SW480 (cell line): Measurements from ENCODE around the gene RICTOR.

Experiments
- DNase-seq: peaks from one replicate; pipeline ENCODE4 v3.0.0-alpha.2; 2016; ENCODE audit warnings: low spot score

RICTOR gene

DNA sequence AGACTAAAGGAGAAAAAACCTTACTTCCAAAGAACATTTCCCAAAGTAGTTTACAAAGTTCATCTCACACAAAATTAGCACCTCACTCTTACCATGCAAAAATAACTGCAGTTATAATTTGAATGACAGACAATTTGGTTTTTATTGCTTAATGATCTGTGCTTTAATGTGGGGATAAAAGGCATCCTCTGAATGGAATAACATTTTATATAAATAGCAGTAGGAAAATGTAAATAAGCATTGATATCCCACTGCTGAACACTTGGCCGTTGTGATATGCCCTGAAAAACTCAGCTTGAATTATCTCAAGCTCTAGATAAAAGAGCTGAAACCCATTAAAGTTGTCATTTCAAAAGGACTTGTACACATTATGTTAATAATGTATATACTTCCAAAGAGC is 135.2 kb downstream of the RICTOR start:
- DNase-seq: no peak

DNA sequence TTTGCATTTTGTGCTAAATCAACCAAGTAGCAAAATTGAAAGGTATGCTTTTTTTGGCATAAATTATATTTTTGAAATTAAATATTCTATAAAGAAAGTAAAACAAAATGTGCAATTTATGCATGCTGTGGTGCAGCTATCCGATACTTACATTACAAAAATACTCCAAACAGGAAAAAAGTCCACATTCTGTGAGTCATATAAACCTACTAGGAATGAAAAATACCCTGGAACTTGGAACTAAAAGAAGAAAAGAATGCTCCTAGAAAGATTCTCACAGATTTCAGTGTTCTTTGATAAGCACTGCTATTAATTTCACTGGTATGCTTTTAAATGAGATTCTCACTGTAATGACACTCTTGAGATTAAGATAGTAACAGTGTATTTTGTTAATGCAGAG is 135.8 kb downstream of the RICTOR start:
- no peak for DNase-seq

DNA sequence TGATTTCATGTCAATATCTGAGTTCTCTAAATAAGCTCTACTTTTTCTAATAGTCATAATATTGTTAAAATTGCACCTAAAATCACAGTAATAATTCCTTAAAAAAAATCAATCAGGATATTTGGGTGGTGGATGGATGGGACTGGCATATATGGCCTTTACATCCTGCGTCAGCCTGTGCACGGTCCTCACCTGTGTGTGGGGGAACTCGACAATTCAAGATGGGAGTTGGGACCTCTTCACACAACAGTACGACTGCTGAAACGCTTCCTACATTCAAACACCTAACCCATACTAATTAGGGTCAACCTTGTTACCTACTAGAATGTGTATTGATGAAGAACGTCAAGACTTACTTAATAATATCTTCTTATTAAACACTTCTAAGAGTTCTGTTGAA is 137.9 kb downstream of the RICTOR start:
- no peak for DNase-seq

DNA sequence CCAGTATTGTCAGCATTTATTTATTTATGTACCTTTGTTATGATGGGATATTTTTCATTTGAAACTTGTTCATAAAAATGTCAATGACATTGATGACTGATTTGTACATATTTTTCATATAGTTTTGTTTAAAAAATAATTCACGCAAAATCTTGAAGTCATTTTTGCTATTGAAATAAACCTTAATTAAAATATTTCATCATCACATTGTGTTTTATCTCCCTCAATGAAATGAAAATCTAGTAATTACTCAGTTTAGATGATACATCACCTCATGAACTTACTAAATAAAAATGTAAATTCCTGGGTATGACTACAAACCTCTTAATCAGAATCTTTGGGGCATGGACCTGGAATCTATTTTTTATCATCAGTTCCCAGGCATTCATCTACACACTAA is 138.8 kb downstream of the RICTOR start:
- DNase-seq: no peak

DNA sequence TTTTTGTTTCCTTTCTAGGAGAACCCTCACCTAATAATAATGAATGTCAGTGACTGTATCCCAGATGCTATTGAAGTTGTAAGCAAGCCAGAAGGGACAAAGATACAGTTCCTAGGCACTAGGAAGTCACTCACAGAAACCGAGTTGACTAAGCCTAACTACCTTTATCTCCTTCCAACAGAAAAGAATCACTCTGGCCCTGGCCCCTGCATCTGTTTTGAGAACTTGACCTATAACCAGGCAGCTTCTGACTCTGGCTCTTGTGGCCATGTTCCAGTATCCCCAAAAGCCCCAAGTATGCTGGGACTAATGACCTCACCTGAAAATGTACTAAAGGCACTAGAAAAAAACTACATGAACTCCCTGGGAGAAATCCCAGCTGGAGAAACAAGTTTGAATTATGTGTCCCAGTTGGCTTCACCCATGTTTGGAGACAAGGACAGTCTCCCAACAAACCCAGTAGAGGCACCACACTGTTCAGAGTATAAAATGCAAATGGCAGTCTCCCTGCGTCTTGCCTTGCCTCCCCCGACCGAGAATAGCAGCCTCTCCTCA is 141.3 kb downstream of the RICTOR start:
- DNase-seq: no peak

DNA sequence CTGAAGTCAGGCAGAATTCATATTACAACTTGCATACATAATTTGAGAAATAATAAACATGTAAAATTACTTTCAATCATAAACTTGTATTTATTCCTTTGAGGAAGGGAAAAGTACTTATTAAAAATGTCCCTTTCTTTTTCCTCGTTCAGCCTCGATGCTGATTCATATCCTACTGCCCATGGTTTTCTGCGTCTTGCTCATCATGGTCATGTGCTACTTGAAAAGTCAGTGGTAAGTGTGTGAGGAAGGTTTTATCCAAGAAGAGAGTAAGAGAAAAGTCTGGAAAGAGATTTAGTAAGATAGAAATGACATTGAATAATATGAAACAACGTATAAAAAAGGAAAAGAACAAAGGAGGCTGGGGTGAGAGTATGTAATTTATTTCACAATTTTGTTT is 142.5 kb downstream of the RICTOR start:
- no peak for DNase-seq

- DNase-seq: no peak
Measured at GRCh38 chr5:38929838-38930237, 144.4 kb downstream of the RICTOR start.

GRCh38 chr5:38927470-38927869 is 146.7 kb downstream of the RICTOR start:
- DNase-seq: no peak

DNA sequence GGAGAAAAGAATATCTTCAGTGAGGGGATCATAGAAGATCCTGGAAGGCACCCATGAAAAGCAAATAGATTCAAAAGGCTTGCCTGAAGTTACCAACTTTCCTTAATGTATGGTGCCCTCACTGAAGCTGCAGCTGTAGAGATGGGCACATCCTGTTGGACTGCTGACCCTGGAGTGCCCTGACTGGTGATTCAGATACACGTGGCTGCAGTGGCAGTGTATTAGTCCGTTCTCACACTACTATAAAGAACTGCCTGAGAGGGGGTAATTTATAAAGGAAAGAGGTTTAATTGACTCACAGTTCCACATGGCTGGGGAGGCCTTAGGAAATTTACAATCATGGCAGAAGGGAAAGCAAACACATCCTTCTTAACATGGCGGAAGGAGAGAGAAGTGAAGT is 148.1 kb downstream of the RICTOR start:
- DNase-seq: no peak

- DNase-seq: no peak
Measured at GRCh38 chr5:38925154-38925925, 148.9 kb downstream of the RICTOR start.

GRCh38 chr5:38923661-38924451 is 150.3 kb downstream of the RICTOR start:
- DNase-seq: no peak

DNA sequence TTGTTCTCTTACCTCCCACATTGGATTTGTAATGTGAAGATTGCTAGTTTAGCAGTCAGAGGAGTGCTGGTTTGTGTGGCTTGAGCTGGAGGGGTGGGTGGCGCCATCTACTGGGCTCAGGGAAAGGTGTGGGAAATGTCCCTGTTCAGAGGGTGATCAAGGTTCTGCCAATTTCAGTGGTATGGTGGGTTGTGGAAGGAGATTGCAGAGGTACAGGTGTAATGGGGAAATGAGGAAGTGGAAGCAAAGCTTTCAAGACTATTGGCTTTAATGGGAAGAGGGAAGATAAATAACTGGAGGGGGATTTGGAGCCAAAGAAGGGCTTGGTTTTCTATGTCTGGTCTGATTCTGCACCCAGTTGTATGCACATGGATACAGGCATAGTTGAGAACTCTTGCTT is 152.0 kb downstream of the RICTOR start:
- DNase-seq: peak; percentile 7

DNA sequence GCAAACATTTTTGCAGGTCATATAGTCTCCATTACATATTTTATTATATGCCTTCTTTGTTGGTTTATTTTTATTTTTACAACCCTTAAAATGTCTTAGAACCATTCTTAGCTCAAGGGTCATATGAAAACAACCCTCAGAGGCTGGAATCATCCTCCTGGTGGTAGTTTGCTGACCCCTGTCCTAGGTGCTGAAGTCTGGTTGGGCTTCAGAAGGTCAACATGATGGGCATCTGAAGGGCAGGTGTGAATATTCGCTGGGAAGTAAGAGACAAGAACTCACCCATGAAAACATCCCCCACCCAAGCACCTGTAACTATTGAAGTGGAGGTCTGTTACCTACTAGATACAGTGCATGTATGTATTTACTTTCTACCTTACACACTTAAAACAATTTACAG is 153.0 kb downstream of the RICTOR start:
- no peak for DNase-seq

DNA sequence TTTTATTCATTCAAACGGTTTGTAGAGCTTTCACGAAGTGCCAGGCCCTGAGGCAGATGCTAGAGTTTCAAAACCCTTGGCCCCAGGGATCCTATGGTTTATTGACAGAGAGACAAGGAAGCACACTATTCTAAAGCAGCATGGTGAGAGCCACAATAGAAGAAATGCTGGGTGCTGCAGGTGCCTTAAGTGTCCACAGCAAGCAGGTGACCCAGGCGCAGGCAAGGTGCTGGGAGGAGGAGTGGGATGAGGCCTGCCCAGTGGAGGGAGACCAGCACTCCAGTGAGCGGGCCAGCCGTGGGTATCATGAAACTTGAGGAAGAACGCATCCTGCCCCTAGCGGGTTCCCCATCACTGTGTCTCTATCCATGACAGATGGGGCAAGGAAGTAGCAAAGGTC is 157.4 kb downstream of the RICTOR start:
- DNase-seq: no peak

DNA sequence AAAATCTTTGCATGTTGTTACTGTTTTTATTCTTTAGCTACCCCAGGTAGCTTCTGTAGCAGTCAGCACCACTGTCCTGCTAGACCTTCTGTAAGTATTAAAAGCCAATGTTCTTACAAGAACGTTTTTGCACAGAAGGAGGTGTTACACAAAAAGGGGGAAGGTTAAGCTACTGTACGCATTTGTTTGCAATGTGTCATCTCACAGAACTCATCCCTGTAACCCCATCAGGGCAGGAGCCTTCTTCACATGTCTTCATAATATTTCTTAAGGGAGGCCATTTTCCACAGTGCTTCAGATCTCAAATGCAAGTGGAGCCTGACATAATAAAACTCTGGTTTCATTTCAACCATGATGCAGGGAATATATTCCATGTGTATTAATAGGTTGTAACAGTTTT is 160.5 kb downstream of the RICTOR start:
- DNase-seq: no peak

DNA sequence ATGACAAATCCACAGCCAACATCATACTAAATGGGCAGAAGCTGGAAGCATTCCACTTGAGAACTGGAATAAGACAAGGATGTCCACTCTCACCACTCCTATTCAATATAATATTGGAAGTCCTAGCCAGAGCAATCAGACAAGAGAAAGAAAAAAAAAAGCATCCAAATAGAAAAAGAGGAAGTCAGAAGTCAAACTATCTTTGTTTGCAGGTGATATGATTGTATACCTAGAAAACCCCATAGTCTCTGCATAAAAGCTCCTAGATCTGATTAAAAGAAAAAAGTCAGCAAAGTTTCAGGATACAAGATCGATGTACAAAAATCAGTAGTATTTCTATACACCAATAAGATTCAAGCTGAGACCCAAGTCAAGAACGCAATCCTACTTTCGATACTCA is 162.3 kb downstream of the RICTOR start:
- DNase-seq: no peak

GRCh38 chr5:38906503-38906902 is 167.7 kb downstream of the RICTOR start:
- DNase-seq: no peak

GRCh38 chr5:38905516-38905915 is 168.7 kb downstream of the RICTOR start:
- DNase-seq: no peak

GRCh38 chr5:38899936-38900335 is 174.3 kb downstream of the RICTOR start:
- DNase-seq: no peak

DNA sequence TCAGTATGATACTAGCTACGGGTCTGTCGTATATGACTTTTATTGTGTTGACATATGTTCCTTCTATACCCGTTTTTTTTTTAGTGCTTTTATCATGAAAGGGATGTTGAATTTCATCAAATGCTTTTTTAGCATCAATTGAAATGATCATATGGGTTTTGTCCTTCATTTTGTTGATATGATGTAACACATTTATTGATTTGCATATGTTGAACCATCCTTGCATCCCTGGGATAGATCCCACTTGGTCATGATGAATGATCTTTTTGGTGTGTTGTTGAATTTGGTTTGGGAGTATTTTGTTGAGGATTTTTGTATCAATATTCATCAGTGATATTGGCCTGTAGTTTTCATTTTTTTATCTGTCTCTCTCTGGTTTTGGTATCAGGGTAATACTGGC is 177.4 kb downstream of the RICTOR start:
- DNase-seq: no peak

DNA sequence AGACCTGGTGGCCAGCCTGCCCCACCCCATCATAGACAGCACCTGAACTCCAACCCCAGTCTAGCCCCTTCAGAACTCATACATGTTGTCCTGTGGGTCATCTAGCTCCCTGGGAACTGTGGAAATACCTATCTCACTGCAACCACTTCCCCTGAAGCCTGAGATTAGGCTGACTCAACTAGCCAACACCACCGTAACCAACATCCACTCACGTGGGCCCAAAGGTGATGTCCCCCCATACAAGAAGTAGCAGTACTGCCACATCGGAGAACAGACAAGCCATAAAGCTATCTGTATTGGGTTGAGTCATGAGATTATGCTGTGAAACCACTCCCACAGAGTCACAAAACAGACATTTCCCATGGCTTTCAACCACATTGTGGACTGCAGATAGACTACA is 181.8 kb downstream of the RICTOR start:
- no peak for DNase-seq

GRCh38 chr5:38891563-38891962 is 182.6 kb downstream of the RICTOR start:
- DNase-seq: no peak

DNA sequence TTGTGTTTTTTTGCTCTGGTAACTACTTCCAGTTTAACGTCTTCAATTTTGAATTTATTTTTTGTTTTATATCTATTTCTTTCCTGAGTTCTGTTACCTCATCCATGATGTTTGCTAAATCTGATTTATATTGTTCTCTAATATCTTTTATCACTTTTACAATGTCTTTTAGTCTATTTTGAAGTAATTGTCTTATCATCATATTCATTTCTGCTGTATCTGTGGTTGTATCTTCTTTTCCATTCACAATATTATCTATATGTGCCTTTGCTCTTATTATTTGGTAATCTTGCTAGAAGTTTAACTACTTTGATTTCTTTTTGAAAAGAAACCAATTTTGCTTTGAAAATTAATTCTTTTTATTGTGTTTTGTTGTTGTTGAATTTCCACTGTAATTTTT is 184.8 kb downstream of the RICTOR start:
- DNase-seq: no peak
